Vagina (tissue), 2 donors: ENCODE measurements around the gene TGM1.

Experiments used
- POLR2A ChIP-seq, 2 donors: fragments of 450-650 bp; IDR thresholded peaks; one replicate each; pipeline ENCODE4 v1.6.1; 2017; ENCODE audit warnings: antibody characterized with exemption in 2 of 2, mild to moderate bottlenecking in 2 of 2, moderate library complexity in 2 of 2
- TF ChIP-seq, protein P1 (sequence below), 3 experiments: fragments of 450-650 bp in 2 of 3; fragments of 200-600 bp in 1 of 3; sonication (generic) in 1 of 3; IDR thresholded peaks; one replicate each; pipeline ENCODE4 v1.5.1; 2017 to 2019; ENCODE audit warnings: antibody characterized with exemption in 3 of 3, mild to moderate bottlenecking in 2 of 3, moderate library complexity in 2 of 3

DNA sequence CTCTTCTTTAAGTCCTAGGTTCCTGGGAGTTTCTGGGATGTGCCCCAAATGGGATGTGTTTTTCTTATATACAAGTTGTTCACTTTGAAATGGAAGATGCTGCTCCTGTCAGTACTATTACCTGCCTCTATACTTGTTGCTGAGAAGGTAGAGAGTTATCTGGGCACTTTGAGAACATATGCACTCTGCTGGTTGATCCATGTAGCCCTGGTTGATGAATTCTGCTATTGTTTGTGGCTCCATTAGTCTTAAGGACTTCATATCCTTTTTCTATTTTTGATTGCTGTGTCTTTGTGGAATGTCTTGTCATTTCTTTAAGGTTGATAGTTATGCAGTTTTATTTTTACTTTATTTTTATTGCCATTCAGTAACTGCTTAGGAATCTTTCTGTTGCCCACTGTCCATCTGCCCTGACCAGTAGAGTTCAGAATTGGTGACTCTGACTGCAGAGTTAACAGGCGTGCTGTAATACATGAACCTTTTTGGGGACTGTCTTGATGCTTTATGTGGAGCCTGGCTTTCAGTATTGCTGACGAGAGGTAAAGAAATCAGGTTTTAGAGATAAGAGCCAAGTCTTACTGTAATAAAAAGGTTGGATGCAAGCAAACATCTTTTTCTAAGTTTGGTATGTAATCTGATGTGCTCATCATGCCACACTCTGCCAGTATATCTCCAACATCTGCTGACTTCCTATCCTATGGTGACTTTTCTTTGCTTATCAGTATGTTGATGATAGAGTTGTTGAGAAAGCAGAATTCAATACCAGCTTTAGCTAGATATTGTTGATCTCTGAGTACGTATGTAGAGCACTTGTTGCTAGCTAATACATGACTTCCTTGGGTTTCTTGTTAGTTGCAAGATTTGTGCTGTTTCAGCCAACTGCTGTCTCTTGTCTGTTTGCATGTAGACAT, 28.6 kb downstream of the TGM1 start:
- TF ChIP-seq POLR2A (IDR thresholded peaks at IDR 0.05), result no peak
- TF ChIP-seq, protein P1, sequence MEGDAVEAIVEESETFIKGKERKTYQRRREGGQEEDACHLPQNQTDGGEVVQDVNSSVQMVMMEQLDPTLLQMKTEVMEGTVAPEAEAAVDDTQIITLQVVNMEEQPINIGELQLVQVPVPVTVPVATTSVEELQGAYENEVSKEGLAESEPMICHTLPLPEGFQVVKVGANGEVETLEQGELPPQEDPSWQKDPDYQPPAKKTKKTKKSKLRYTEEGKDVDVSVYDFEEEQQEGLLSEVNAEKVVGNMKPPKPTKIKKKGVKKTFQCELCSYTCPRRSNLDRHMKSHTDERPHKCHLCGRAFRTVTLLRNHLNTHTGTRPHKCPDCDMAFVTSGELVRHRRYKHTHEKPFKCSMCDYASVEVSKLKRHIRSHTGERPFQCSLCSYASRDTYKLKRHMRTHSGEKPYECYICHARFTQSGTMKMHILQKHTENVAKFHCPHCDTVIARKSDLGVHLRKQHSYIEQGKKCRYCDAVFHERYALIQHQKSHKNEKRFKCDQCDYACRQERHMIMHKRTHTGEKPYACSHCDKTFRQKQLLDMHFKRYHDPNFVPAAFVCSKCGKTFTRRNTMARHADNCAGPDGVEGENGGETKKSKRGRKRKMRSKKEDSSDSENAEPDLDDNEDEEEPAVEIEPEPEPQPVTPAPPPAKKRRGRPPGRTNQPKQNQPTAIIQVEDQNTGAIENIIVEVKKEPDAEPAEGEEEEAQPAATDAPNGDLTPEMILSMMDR (IDR thresholded peaks at IDR 0.05), result no peak
